Mucosa of gallbladder (tissue), 1 donor: ENCODE data around the gene PHF1. TPM values are rescaled to one million over a fixed set of nuclear protein-coding genes. Genes with fewer than 3 reads are reported as not detected.

Experiments
- DNase-seq: peaks from one replicate; pipeline ENCODE4 v3.0.0-alpha.2; 2020; ENCODE audit warnings: low spot score
- total RNA-seq: library from RNA; stranded (reverse); gene quantifications from one replicate; pipeline ENCODE4 v1.2.1, GENCODE V29; 2021
- donor health status: DM: no; HTN: no; CAD: no.

The PHF1 gene
- total RNA-seq, 1 donor from 2014 or later, result 82.3 TPM

DNA sequence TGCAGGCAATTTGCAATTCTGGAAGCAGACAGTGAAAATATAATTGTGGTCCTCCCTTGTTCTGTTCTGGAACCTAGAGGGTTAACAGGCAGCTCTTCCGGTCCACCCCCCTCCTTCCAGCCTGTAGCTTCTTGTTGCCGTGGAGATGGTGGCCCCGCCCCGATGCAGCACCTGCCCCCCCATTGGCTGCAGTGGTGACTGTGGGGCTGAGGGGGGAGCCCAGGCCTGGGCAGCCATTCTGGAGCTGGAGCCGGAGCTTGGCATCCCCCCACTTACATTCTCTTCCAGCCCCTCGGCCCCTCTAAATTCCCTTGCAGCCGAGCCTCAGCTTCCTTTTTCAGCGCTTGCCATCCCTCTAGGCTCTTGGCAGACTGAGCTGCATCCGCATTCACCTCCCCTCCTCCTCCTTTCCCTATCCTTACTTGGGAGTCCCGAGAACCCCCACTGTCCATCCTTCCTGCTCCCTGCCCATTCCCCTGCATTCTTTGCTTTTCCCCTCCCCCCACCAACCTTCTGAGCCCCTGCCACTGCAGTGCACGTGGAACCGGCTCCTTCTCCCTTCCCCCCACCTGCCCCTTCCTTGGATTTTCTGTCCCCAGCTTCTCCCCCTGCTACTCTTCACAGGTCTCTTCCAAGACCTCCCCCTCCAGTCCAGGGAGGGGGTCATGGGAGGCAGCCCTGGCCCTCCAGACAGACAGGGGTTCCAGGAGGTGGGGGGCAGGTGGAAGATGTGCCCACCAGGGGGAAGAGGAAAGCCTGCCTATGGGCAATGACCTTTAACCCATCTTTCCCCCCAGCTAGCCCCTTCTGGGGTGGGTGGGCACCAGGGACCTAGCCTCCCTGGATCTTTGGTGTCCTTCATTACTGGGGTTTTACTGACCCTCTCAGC, 20.4 kb downstream of the PHF1 start:
- DNase-seq, result peak; percentile 46

DNA sequence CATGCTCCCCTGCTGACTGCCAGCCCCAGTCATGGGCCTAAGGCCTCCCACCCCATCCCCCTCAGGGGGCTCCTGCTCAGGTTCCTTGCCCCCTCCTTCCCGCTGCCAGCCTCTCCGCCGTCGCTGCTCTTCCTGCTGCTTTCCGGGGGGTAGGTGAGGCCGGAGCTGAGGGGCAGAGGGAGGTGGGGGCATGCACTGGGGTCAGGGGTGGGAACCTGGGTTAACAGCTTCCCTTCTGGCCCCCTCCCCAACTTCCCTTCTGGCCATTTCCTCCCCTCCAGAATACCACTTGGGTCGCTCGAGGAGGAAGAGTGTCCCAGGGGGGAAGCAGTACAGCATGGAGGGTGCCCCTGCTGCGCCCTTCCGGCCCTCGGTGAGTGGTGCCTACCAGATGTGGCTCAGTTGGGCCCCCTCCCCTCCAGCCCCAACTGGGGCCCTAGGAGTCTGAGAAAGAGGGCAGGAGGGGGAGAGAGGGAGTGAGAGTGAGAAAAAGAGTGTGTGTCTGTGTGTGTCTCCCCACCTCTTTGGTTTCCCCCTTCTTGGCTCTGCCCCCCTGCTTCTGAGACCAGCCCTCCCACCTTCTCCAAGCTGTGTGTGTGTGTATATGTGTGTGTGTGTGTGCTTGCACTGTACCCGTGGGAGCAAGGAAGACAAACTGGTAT, 21.2 kb downstream of the PHF1 start:
- no peak for DNase-seq

GRCh38 chr6:33432546-33432945, 21.7 kb downstream of the PHF1 start:
- no peak for DNase-seq

GRCh38 chr6:33433001-33433543, 22.3 kb downstream of the PHF1 start:
- no peak for DNase-seq

- DNase-seq, result no peak
These were observed 22.9 kb downstream of the PHF1 start for GRCh38 chr6:33433544-33434191.

DNA sequence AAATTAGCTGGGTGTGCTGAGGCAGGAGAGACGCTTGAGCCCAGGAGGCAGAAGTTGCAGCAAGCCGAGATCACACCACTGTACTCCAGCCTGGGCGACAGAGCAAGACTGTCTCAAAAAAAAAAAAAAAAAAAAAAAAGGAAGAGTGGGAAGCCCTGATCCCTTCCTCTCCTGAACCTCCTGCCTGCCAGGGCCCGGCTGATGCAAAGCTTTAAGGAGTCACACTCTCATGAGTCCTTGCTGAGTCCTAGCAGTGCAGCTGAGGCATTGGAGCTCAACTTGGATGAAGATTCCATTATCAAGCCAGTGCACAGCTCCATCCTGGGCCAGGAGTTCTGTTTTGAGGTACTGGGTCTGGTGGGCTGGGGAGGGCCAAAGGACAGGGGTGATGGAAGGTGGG, 24.1 kb downstream of the PHF1 start:
- no peak for DNase-seq

DNA sequence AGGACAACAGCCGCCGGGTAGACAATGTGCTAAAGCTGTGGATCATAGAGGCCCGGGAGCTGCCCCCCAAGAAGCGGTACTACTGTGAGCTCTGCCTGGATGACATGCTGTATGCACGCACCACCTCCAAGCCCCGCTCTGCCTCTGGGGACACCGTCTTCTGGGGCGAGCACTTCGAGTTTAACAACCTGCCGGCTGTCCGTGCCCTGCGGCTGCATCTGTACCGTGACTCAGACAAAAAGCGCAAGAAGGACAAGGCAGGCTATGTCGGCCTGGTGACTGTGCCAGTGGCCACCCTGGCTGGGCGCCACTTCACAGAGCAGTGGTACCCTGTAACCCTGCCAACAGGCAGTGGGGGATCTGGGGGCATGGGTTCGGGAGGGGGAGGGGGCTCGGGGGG, 26.9 kb downstream of the PHF1 start:
- no peak for DNase-seq

GRCh38 chr6:33438978-33439594, 28.3 kb downstream of the PHF1 start:
- DNase-seq, result no peak

- DNase-seq, result no peak
These were observed 29.3 kb downstream of the PHF1 start for GRCh38 chr6:33439956-33440648.

DNA sequence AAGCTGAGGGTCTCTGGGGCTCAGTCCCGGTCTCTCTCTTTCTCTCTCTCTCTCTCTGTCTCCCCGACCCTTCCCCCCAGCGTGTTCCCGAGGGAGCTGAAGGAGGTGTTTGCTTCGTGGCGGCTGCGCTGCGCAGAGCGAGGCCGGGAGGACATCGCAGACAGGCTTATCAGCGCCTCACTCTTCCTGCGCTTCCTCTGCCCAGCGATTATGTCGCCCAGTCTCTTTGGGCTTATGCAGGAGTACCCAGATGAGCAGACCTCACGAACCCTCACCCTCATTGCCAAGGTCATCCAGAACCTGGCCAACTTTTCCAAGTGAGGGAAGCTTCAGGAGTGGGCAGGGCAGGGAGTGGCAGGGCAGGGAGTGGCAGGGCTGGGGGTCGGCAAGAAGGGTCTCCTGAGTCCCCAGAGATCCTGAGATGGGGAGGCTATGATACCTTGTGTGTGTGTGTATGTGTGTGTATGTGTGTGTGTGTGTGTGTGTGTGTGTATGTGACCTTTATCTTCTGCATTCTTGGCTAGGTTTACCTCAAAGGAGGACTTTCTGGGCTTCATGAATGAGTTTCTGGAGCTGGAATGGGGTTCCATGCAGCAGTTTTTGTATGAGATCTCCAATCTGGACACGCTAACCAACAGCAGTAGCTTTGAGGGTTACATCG, 30.0 kb downstream of the PHF1 start:
- DNase-seq, result no peak

GRCh38 chr6:33441457-33441856, 30.6 kb downstream of the PHF1 start:
- no peak for DNase-seq

GRCh38 chr6:33442283-33442682, 31.5 kb downstream of the PHF1 start:
- no peak for DNase-seq

DNA sequence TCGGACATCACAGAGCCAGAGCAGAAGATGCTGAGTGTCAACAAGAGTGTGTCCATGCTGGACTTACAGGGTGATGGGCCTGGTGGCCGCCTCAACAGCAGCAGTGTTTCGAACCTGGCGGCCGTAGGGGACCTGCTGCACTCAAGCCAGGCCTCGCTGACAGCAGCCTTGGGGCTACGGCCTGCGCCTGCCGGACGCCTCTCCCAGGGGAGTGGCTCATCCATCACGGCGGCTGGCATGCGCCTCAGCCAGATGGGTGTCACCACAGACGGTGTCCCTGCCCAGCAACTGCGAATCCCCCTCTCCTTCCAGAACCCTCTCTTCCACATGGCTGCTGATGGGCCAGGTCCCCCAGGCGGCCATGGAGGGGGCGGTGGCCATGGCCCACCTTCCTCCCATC, 32.2 kb downstream of the PHF1 start:
- DNase-seq, result no peak

DNA sequence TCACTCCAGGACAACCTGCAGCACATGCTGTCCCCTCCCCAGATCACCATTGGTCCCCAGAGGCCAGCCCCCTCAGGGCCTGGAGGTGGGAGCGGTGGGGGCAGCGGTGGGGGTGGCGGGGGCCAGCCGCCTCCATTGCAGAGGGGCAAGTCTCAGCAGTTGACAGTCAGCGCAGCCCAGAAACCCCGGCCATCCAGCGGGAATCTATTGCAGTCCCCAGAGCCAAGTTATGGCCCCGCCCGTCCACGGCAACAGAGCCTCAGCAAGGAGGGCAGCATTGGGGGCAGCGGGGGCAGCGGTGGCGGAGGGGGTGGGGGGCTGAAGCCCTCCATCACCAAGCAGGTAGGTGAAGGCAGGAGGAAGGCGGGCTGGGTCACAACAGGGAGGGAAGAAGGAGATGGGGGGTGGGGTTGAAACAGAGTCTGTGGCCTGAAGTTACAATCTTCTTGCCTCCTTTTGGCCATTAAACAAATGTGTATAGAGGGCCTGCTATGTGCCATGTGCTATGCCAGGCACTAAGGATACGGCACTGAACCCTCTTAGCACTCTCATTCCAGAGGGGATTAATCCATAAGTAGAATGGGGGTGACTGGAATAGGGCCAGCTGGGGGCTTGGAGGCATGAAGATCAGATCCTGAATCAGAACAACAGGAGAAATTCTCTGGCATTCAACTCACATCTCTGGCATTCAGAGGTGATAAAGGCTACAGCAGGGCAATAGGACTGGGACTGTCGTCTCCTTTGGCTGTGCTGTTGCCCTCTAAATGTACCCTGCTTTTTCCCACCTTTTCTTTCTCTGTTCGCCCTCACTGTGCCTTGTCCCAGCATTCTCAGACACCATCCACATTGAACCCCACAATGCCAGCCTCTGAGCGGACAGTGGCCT, 33.0 kb downstream of the PHF1 start:
- DNase-seq, result no peak

DNA sequence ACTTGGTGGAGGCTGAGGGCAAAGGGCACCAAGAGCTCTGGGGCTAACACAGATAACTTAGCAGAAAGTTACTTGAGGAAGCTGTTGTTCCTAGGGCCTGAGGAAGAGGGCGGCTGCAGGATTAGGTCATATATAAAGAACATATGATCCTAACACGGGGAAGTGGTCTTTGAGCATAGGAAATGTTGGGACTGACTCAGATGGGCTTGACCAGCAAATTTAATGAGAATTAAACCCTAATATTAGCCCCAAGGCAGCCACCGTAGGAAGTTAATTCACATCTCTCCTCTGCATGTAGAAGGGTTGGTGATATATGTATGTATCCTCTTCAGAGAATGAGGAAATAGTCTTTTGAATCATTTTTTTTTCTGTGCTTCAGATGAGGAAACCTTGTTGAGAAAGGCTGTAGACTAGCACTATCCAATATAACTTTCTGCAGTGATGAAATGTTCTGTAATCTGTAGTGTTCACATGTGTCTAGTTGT, 34.3 kb downstream of the PHF1 start:
- no peak for DNase-seq

GRCh38 chr6:33446356-33446755, 35.5 kb downstream of the PHF1 start:
- DNase-seq, result no peak

- no peak for DNase-seq
These were observed 39.6 kb downstream of the PHF1 start for GRCh38 chr6:33450434-33450833.

DNA sequence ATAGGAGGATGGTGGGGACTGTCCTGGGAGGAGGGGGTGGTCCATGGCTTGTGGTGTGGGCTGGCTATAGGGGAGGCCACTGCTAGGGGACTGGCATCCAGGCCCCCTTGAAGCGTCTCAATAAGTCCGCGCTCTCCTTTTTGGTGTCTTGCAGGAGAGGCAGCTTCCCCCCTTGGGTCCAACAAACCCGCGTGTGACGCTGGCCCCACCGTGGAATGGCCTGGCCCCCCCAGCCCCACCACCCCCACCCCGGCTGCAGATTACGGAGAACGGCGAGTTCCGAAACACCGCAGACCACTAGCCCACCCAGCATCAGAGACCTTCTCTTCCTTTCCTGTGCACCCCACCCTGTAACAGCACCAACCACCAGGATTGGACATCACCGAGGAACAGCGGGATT, 40.8 kb downstream of the PHF1 start:
- DNase-seq, result no peak

- no peak for DNase-seq
These were observed 41.7 kb downstream of the PHF1 start for GRCh38 chr6:33452496-33452895.
